Measurements from ENCODE around the gene ARHGAP26. TPM values are rescaled to one million over a fixed set of nuclear protein-coding genes. Genes with fewer than 3 reads are reported as not detected.

The ARHGAP26 gene
- total and polyA plus RNA-seq, 2 donors (not counting 3 experiments of a cell fraction or from before 2014, with no cell fraction given) = 3.1 to 16.2 TPM

- peak overlapping the region; percentile 1 for H3K27ac ChIP-seq (ENCODE audit: insufficient read depth, low read depth, low read length)
- H3K9me1 ChIP-seq (replicated peaks; ENCODE audit: control insufficient read depth, extremely low read depth, insufficient read depth, low read length) = no peaks in the 10 kb centered on the region
- H3K9ac ChIP-seq (replicated peaks; ENCODE audit: extremely low read depth, insufficient read depth, low read length) = no peak overlapping the region
- no peak for TF ChIP-seq EZH2 (IDR thresholded peaks at IDR 0.05; ENCODE audit: borderline replicate concordance, low read depth, low read length, severe bottlenecking)
- no peak for TF ChIP-seq POLR2A (IDR thresholded peaks at IDR 0.05; ENCODE audit: low read depth, low read length)
- TF ChIP-seq MAX (IDR thresholded peaks at IDR 0.05; ENCODE audit: insufficient read depth, insufficient read length) = no peak
- TF ChIP-seq GATA2 (IDR thresholded peaks at IDR 0.05; ENCODE audit: insufficient read depth, insufficient read length, low read depth, low read length) = no peak
- TF ChIP-seq CTCF (IDR thresholded peaks at IDR 0.05; ENCODE audit: extremely low read depth in 1 of 2, insufficient read depth in 1 of 2, low read depth in 1 of 2, low read length in 2 of 2) = no peak
- no peak for TF ChIP-seq MYC (IDR thresholded peaks at IDR 0.05; ENCODE audit: low read depth, low read length)
- no peak for TF ChIP-seq POLR2AphosphoS5 (IDR thresholded peaks at IDR 0.05; ENCODE audit: insufficient read depth, low read depth, low read length)
- TF ChIP-seq FOS (IDR thresholded peaks at IDR 0.05; ENCODE audit: borderline replicate concordance, insufficient read depth, low read length) = no peak
- TF ChIP-seq JUN (IDR thresholded peaks at IDR 0.05; ENCODE audit: borderline replicate concordance, insufficient read depth, insufficient read length, low read depth) = no peak
- no peaks in the 10 kb centered on the region for H3K79me2 ChIP-seq (ENCODE audit: control insufficient read depth, insufficient read depth, low read length)
- CTCF ChIA-PET = interaction anchor here (0.6 to 21.9 kb wide), 5 partner anchors 17 to 167 kb away, joined by 3 to 1173 read pairs (median 36); partner anchors contain the start of gene ARHGAP26
- H3K4me1 ChIP-seq (ENCODE audit: control insufficient read depth, extremely low read depth, insufficient read depth, low read length) = peaks cover 40% of the 10 kb centered on the region
- no peaks in the 10 kb centered on the region for H3K27me3 ChIP-seq (ENCODE audit: control insufficient read depth in 2 of 2, insufficient read depth in 2 of 2, low read length in 2 of 2)
- H3K9me3 ChIP-seq (replicated peaks; ENCODE audit: control insufficient read depth, insufficient read depth, low read length) = no peaks in the 10 kb centered on the region
- H3K4me3 ChIP-seq (replicated peaks in 1 of 3; ENCODE audit: insufficient read depth in 1 of 3, low read depth in 1 of 3, low read length in 3 of 3) = no peak overlapping the region
- intact Hi-C loops (cut with micrococcal nuclease) = no loop called here
- DNase-seq (ENCODE audit: low read depth, low spot score) (no peak), FAIRE-seq (no peak)
- H4K20me1 ChIP-seq (replicated peaks; ENCODE audit: control insufficient read depth, extremely low read depth, insufficient read depth, low read length) = no peaks in the 10 kb centered on the region
- no TSS peak for BruUV-seq (replicated peaks)
- no peak overlapping the region for H3K4me2 ChIP-seq (ENCODE audit: insufficient read depth, low read length)
- no peak overlapping the region for H2AFZ ChIP-seq (ENCODE audit: low read depth, low read length)
- POLR2A ChIA-PET = no interaction called here
- dilution Hi-C loops (cut with MboI; ENCODE audit: extremely low pct_ligation_motif_present, low sequenced_read_pairs) = no loop called here
- no peaks in the 10 kb centered on the region for H3K36me3 ChIP-seq (ENCODE audit: control insufficient read depth in 2 of 2, extremely low read depth in 1 of 2, insufficient read depth in 2 of 2, low read length in 2 of 2)
Observed at GRCh38 chr5:142872217-142872616, 102.0 kb downstream of the ARHGAP26 start.
